ENCODE data around the gene MMP13.
"Not testable (repeated sequence)": the region's sequence is repeated elsewhere in the genome, so short reads cannot be mapped to it uniquely, and the experiment has no call there.

The MMP13 gene

GRCh38 chr11:102903895-102904294, 51.6 kb downstream of the MMP13 start:
- not testable (repeated sequence) for DNase-seq (ENCODE audit: low read depth in 1 of 2, low spot score in 1 of 2)

- DNase-seq (ENCODE audit: low read depth in 1 of 2, low spot score in 1 of 2), result no peak
These were observed 55.2 kb downstream of the MMP13 start for GRCh38 chr11:102900346-102900745.

Data from activated T-helper 1 cell treated with anti-CD3 and anti-CD28 coated beads, Interleukin-2, amount 50 U/mL, for 16 hours (primary cell).